Hepatocyte (in vitro differentiated cells): Measurements from ENCODE around the gene TMEM63B. TPM values are rescaled to one million over a fixed set of nuclear protein-coding genes. Genes with fewer than 3 reads are reported as not detected.

Experiments
- DNase-seq: peaks from one replicate; pipeline ENCODE4 v3.0.0-alpha.2; 2016; ENCODE audit warnings: low spot score
- H2AFZ ChIP-seq: fragments of 200-600 bp; sonication (generic); 2 replicates; pipeline ENCODE4 v1.6.0; 2016; ENCODE audit warnings: antibody characterized with exemption, mild to moderate bottlenecking
- H3K27ac ChIP-seq: fragments of 200-600 bp; sonication (generic); 2 replicates; pipeline ENCODE4 v1.5.1; 2016; ENCODE audit warnings: mild to moderate bottlenecking
- H3K27me3 ChIP-seq: fragments of 200-600 bp; sonication (generic); 2 replicates; pipeline ENCODE4 v1.6.1; 2016
- H3K36me3 ChIP-seq: fragments of 200-600 bp; sonication (generic); replicated peaks from 2 replicates; pipeline ENCODE4 v1.5.1; 2016; ENCODE audit warnings: low read depth; ENCODE audit not compliant: insufficient read depth
- H3K4me1 ChIP-seq: fragments of 200-600 bp; sonication (generic); 2 replicates; pipeline ENCODE4 v1.5.1; 2016; ENCODE audit warnings: mild to moderate bottlenecking, moderate library complexity; ENCODE audit not compliant: insufficient read depth
- H3K4me2 ChIP-seq: fragments of 200-600 bp; sonication (generic); 2 replicates; pipeline ENCODE4 v1.6.0; 2016
- H3K4me3 ChIP-seq: fragments of 200-600 bp; sonication (generic); 2 replicates; pipeline ENCODE4 v1.5.1; 2016; ENCODE audit warnings: mild to moderate bottlenecking
- H3K79me2 ChIP-seq: fragments of 200-600 bp; sonication (generic); 2 replicates; pipeline ENCODE4 v1.6.0; 2017; ENCODE audit warnings: mild to moderate bottlenecking
- H3K9me2 ChIP-seq: fragments of 200-600 bp; sonication (generic); replicated peaks from 2 replicates; pipeline ENCODE4 v1.6.0; 2017; ENCODE audit warnings: mild to moderate bottlenecking; ENCODE audit not compliant: insufficient read depth
- H3K9me3 ChIP-seq: fragments of 200-600 bp; sonication (generic); 2 replicates; pipeline ENCODE4 v1.5.1; 2016; ENCODE audit warnings: low read depth, mild to moderate bottlenecking
- H4K20me1 ChIP-seq: fragments of 200-600 bp; sonication (generic); 2 replicates; pipeline ENCODE4 v1.6.0; 2016; ENCODE audit warnings: mild to moderate bottlenecking; ENCODE audit not compliant: insufficient read depth, poor library complexity, severe bottlenecking
- EZH2 ChIP-seq: fragments of 200-600 bp; sonication (generic); IDR thresholded peaks from 2 replicates; pipeline ENCODE4 v1.6.1; 2016; ENCODE audit warnings: antibody characterized with exemption, mild to moderate bottlenecking, borderline replicate concordance
- EZH2phosphoT487 ChIP-seq: fragments of 200-600 bp; sonication (generic); IDR thresholded peaks from one replicate; pipeline ENCODE4 v1.6.1; 2018; ENCODE audit warnings: antibody characterized with exemption, mild to moderate bottlenecking, low read depth, moderate library complexity; ENCODE audit not compliant: unreplicated experiment, severe bottlenecking
- WGBS: methylation state at CpG from one replicate; pipeline ENCODE4 v1.1.6; 2016; ENCODE audit warnings: low lambda C conversion rate; ENCODE audit errors: missing lambda C conversion rate; 5-methylcytosine and 5-hydroxymethylcytosine counted together
- polyA plus RNA-seq: library from polyadenylated mRNA; unstranded; fragments of >200 nt; fragmentation: Nextera tagmentation; extraction: Ambion mirVana; gene quantifications from 2 replicates; pipeline ENCODE4 v1.2.1, GENCODE V29; 2016
- total RNA-seq: library from RNA; depleted of rRNA; stranded (reverse); fragments of >200 nt; gene quantifications from 2 replicates; pipeline ENCODE4 v1.2.3, GENCODE V29; 2014
- TF ChIP-seq, protein P1 (sequence below): fragments of 200-600 bp; sonication (generic); IDR thresholded peaks from 2 replicates; pipeline ENCODE4 v1.5.1; 2016; ENCODE audit warnings: antibody characterized with exemption, mild to moderate bottlenecking; ENCODE audit not compliant: poor library complexity

The TMEM63B gene
- total and polyA plus RNA-seq, 2 experiments from 2014 or later: 31.4 to 43.5 TPM

DNA sequence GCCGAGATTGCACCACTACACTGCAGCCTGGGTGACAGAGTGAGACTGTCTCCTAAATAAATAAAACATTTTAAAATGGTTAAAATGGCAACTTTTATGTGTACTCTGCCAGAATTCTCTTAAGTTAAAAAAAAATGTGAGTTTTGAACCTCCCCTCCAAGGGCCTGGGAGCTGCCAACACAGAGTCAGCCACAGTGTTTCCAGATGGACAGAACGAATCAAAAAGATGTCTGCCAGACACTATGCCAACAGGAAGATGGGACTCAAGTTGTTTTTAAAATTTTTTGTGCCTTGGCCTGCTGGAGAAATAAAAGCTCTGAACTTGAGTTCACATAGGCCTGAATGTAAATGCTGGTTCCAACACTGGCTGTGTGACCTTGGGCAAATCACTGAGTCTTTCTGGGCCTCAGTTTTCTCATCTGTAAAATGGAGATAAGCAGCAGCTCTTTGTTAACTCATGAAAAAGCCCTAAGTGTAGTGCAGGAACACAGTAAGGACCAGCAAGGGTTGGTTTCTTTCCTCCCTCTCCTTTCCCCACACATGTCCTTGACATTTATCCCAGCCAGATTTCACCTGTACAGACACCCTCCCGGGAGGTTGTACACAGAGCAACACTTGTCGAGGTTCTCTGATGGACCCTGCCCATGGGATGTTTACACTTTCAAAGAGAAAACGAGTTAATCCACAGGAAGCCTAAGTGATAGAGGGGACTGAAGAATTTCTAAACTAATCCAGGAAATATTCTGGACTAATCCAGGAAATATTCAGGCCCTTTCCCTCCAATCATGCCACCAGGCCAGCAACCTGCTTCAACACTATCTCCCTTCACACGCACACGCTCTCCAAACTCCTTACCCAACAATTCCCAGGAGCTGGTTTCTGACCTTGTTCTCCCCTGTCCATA is 35.1 kb upstream of the TMEM63B start:
- H3K4me2 ChIP-seq: no peak overlapping the region
- no peak overlapping the region for H3K4me3 ChIP-seq
- H3K27me3 ChIP-seq: no peaks in the 10 kb centered on the region
- no peak overlapping the region for H2AFZ ChIP-seq
- H3K9me2 ChIP-seq: no peaks in the 10 kb centered on the region
- H3K4me1 ChIP-seq: peaks cover 16% of the 10 kb centered on the region
- H3K36me3 ChIP-seq: no peaks in the 10 kb centered on the region
- no peaks in the 10 kb centered on the region for H3K9me3 ChIP-seq
- DNase-seq: no peak
- TF ChIP-seq, protein P1, sequence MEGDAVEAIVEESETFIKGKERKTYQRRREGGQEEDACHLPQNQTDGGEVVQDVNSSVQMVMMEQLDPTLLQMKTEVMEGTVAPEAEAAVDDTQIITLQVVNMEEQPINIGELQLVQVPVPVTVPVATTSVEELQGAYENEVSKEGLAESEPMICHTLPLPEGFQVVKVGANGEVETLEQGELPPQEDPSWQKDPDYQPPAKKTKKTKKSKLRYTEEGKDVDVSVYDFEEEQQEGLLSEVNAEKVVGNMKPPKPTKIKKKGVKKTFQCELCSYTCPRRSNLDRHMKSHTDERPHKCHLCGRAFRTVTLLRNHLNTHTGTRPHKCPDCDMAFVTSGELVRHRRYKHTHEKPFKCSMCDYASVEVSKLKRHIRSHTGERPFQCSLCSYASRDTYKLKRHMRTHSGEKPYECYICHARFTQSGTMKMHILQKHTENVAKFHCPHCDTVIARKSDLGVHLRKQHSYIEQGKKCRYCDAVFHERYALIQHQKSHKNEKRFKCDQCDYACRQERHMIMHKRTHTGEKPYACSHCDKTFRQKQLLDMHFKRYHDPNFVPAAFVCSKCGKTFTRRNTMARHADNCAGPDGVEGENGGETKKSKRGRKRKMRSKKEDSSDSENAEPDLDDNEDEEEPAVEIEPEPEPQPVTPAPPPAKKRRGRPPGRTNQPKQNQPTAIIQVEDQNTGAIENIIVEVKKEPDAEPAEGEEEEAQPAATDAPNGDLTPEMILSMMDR: no peak
- TF ChIP-seq EZH2 (no peak), EZH2phosphoT487 (no peak)
- H4K20me1 ChIP-seq: no peaks in the 10 kb centered on the region
- H3K27ac ChIP-seq: peak overlapping the region; percentile 23
- no peaks in the 10 kb centered on the region for H3K79me2 ChIP-seq
- 82% methylated on average over 7 of the region's 7 CpGs for WGBS

DNA sequence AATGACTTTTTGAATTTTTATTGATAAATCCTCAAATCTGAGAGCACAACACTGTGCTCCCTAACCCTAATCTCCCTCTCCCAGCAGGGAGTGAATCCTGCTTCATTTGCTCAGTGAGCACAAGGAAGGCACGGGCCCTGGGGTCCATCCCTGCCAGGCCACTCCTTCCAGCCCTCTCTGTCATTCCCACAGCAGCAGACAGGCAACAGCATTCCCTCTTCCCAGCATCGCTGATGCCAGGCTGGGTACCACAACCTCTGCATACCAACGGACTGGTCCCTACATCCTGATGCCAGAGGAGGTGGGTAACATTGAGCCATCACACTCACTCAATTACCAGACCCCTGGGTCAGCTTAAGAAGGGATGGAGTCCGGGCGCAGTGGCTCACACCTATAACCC is 34.3 kb upstream of the TMEM63B start:
- Histone ChIP-seq H3K9me2 (no peaks in the 10 kb centered on the region), H3K36me3 (no peaks in the 10 kb centered on the region), H2AFZ (no peak overlapping the region), H3K4me3 (no peak overlapping the region), H3K27ac (no peak overlapping the region), H4K20me1 (no peaks in the 10 kb centered on the region), H3K4me2 (no peak overlapping the region), H3K4me1 (peaks cover 16% of the 10 kb centered on the region), H3K27me3 (no peaks in the 10 kb centered on the region), H3K79me2 (no peaks in the 10 kb centered on the region), H3K9me3 (no peaks in the 10 kb centered on the region)
- TF ChIP-seq EZH2: no peak
- no peak for TF ChIP-seq EZH2phosphoT487
- TF ChIP-seq, protein P1: no peak
- 92% methylated on average over 5 of the region's 5 CpGs for WGBS
- no peak for DNase-seq

DNA sequence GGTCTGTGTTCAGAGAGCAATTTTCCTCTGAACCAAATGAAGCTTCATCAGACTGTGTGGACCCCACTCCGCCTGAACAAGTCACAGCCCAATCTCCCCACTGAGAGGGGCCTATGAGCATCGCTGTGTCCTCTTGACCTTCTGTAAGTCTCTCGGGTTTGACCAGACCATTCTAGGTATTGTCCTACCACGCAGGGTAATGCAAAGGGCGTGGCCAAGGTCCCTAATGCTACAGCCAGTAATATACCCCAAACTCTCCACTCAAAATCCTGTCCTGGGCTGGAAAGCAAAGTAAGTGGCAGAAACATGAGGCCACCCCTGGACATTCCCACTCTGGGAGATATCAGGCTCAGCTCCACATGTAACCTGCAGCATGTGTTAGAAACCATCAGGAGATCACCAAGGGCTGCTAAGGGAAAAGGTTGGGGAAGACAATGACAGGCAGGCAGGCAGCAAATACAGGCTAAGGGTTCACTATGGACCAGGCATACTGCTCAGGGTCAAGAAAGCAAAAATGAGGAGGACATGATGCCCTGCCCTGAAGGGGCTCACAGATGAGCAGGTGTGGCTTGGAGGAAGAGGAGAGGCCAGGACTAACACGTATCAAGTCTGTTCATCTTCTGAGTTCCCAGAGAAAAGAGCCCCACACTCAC is 33.5 kb upstream of the TMEM63B start:
- Histone ChIP-seq H3K79me2 (no peaks in the 10 kb centered on the region), H3K4me1 (peaks cover 16% of the 10 kb centered on the region), H3K9me3 (no peaks in the 10 kb centered on the region), H3K9me2 (no peaks in the 10 kb centered on the region), H3K36me3 (no peaks in the 10 kb centered on the region), H3K27ac (peak overlapping the region; percentile 71), H3K27me3 (no peaks in the 10 kb centered on the region), H3K4me2 (no peak overlapping the region), H2AFZ (no peak overlapping the region), H4K20me1 (no peaks in the 10 kb centered on the region), H3K4me3 (no peak overlapping the region)
- DNase-seq: no peak
- 91% methylated on average over 6 of the region's 6 CpGs for WGBS
- no peak for TF ChIP-seq EZH2
- TF ChIP-seq, protein P1: no peak
- TF ChIP-seq EZH2phosphoT487: no peak
